Activated CD4-positive, alpha-beta T cell treated with anti-CD3 and anti-CD28 coated beads for 36 hours (primary cell): ENCODE results near the gene POTEB3. TPM values are rescaled to one million over a fixed set of nuclear protein-coding genes. Genes with fewer than 3 reads are reported as not detected.
"Not testable (repeated sequence)": the region's sequence is repeated elsewhere in the genome, so short reads cannot be mapped to it uniquely, and the experiment has no call there.

ENCODE experiments used
- ATAC-seq: fragments of 200-7000 bp; cut with Tn5 transposase; one replicate; pipeline ENCODE4 v1.10.0; 2021; ENCODE audit warnings: mild to moderate bottlenecking, moderate library complexity
- CTCF ChIA-PET: fragments of 350-600 bp; sonication (Branson Sonifier 250); formaldehyde crosslinking; loops from one replicate; lab custom pipeline; 2021; ENCODE audit warnings: antibody characterized with exemption; lab: Charles Lee
- POLR2A ChIA-PET: fragments of 350-600 bp; sonication (Branson Sonifier 250); formaldehyde crosslinking; loops from one replicate; lab custom pipeline; 2021; ENCODE audit warnings: antibody characterized with exemption, inconsistent platforms; lab: Charles Lee
- DNase-seq: peaks from one replicate; pipeline ENCODE4 v3.0.0-alpha.2; 2020
- H3K27ac Mint-ChIP-seq: one replicate; pipeline ENCODE4 v1.8.0; 2021; ENCODE audit warnings: mixed read lengths
- H3K27me3 Mint-ChIP-seq: one replicate; pipeline ENCODE4 v1.8.0; 2021; ENCODE audit warnings: mixed read lengths
- H3K36me3 Mint-ChIP-seq: one replicate; pipeline ENCODE4 v1.8.0; 2021; ENCODE audit warnings: low read depth, mixed read lengths
- H3K4me1 Mint-ChIP-seq: one replicate; pipeline ENCODE4 v1.8.0; 2021; ENCODE audit warnings: mixed read lengths
- H3K4me3 Mint-ChIP-seq: one replicate; pipeline ENCODE4 v1.8.0; 2021; ENCODE audit warnings: mild to moderate bottlenecking, moderate library complexity, mixed read lengths
- H3K9me3 Mint-ChIP-seq: one replicate; pipeline ENCODE4 v1.8.0; 2021; ENCODE audit warnings: low read depth, mixed read lengths
- intact Hi-C, 2 experiments: fragments of 100-400 bp; cut with DNase I in 1 of 2; cut with micrococcal nuclease in 1 of 2; formaldehyde crosslinking; loops; one replicate each; pipeline versions ENCODE4 v1.14.2 to v1.15.1; 2022 to 2024; cut with DNase I, micrococcal nuclease
- total RNA-seq, 2 experiments: library from RNA; stranded (reverse); gene quantifications; one replicate each; pipeline ENCODE4 v1.2.3, GENCODE V29; 2021

POTEB3 gene
- total RNA-seq, result not detected

GRCh38 chr15:21440399-21440798 is at the start of gene POTEB3:
Gene POTEB3 (minus strand): TSS chr15:21440499. CDS start chr15:21440011, 488 bp downstream.
- CTCF ChIA-PET, result not testable (repeated sequence)

DNA sequence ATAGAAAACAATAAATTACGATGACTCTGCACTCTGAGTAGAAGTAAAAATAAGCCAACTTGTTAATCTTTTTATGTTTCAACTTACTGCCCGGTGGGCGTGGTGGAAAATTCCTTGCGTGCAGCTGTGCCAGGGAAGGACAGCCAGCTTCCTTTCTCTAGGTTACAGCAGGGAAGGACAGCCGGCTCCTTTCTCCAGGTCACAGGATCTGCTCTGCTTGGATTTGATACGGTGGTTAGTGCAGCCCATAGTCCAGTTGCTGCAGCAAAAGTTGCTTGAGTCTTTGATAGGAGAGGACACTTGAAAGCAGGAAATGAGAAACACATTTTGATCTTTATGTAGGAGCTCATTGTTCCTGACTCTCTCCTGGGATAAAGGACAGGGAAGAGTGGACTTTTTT is 13.4 kb upstream of the POTEB3 start:
- H3K27me3 Mint-ChIP-seq, H3K9me3 Mint-ChIP-seq, H3K27ac Mint-ChIP-seq, H3K4me3 Mint-ChIP-seq, ATAC-seq, H3K36me3 Mint-ChIP-seq, intact Hi-C loops, POLR2A ChIA-PET, H3K4me1 Mint-ChIP-seq, DNase-seq, CTCF ChIA-PET: not testable (repeated sequence)

More at GRCh38 chr15:21440399-21440798, at the start of gene POTEB3:
- H3K36me3 Mint-ChIP-seq, ATAC-seq, H3K9me3 Mint-ChIP-seq, H3K27ac Mint-ChIP-seq, H3K4me3 Mint-ChIP-seq, DNase-seq, H3K4me1 Mint-ChIP-seq, intact Hi-C loops, POLR2A ChIA-PET, H3K27me3 Mint-ChIP-seq: not testable (repeated sequence)

DNA sequence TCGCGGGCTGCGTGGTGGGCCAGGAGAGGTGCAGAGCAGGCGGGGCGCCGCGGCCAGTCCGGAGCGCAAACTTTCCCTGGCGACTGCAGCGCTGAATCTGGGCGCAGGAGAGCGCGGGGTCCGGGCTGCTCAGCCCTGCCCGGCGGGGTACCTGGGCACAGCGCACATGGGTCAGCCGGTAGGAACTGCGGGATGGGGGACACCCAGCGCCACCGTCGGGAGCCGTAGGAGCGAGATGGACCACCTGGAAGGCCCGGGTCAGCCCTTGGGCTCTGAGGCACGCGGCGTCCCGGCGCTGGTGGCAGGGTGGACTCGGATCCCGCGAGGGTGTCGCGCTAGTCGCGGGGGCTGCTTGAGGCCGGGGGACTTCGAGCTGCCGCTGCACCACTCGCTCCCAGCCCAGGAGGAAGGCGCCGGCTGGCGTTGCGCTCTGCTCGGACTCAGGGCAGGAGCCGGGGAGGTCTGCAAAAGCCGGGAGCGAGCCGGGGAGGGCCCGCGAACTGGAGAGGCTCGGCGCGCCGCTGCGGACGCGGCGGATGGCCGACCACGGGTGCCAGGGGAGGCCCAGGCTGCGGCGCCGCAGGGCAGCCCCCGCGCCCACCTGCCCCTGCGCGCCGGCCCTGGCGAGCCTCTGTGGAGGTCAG is 11.7 kb upstream of the POTEB3 start:
- peak; percentile 3 for DNase-seq
- H3K27me3 Mint-ChIP-seq, H3K27ac Mint-ChIP-seq, H3K4me3 Mint-ChIP-seq, intact Hi-C loops, CTCF ChIA-PET, POLR2A ChIA-PET, ATAC-seq, H3K36me3 Mint-ChIP-seq, H3K9me3 Mint-ChIP-seq, H3K4me1 Mint-ChIP-seq: not testable (repeated sequence)

DNA sequence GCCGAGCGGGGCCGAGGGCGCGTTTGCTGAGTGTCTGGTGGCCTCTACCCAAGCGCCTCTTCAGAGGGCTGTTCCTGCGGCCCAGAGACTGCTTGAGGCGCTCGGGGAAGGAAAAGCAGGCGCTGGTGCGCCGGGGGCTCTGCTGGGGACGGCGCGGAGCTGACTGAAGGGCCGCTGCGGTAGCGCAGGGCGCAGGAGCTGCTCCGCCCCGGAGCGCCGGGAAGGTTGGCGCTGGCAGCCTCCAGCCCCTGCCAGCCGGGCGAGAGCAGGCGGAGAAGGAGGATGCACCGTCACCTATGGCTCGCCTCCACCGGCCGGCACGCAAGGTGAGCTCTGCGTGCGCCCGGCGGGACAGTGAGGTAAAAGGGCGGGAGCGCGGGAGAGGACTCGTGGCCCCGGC is 11.2 kb upstream of the POTEB3 start:
- DNase-seq, ATAC-seq, CTCF ChIA-PET, POLR2A ChIA-PET, H3K27ac Mint-ChIP-seq, H3K4me3 Mint-ChIP-seq, H3K27me3 Mint-ChIP-seq, H3K4me1 Mint-ChIP-seq, intact Hi-C loops, H3K36me3 Mint-ChIP-seq, H3K9me3 Mint-ChIP-seq: not testable (repeated sequence)

DNA sequence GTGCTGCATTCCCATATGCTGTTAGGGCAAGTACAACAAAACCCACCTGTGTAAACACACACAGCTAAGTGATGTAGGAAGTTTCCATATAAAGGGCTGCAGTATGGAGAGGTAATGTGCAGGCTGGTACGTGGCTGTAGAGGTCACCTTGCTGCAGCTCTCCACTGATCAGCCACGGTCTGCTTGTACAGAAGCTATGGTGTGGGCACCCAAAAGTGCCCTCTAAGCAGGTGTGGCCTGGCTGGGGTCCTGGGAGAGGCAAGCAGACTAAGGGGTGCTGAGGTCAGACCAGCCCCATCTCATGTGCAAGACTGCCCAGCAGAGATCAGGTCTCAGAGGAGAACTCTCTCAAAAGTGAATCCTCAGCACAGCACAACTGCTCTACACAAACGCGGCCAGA is 32.9 kb downstream of the POTEB3 start:
- H3K36me3 Mint-ChIP-seq, H3K4me3 Mint-ChIP-seq, DNase-seq, ATAC-seq, H3K27ac Mint-ChIP-seq, intact Hi-C loops, H3K27me3 Mint-ChIP-seq, POLR2A ChIA-PET, H3K4me1 Mint-ChIP-seq, CTCF ChIA-PET, H3K9me3 Mint-ChIP-seq: not testable (repeated sequence)

DNA sequence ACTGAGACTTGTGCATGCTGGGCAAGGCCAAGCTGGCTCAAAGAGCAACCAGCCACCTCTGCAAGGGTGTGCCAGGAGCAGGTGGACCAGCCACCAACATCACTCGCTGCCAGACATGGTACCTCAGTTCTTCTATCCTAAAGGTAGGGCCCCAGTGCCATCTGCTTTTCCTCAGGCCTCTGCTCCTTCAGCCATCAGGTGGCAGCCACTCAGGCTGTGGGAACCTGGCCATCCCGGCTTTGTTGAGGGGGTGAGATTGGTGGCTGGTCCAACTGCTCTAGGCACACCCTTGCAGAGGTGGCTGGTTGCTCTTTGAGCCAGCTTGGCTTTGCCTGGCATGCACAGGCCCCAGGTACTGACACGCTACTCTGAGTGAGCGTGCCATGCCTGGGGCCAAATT is 38.8 kb downstream of the POTEB3 start:
- POLR2A ChIA-PET, H3K36me3 Mint-ChIP-seq, H3K27ac Mint-ChIP-seq, ATAC-seq, H3K27me3 Mint-ChIP-seq, intact Hi-C loops, H3K9me3 Mint-ChIP-seq, H3K4me3 Mint-ChIP-seq, H3K4me1 Mint-ChIP-seq, CTCF ChIA-PET, DNase-seq: not testable (repeated sequence)

DNA sequence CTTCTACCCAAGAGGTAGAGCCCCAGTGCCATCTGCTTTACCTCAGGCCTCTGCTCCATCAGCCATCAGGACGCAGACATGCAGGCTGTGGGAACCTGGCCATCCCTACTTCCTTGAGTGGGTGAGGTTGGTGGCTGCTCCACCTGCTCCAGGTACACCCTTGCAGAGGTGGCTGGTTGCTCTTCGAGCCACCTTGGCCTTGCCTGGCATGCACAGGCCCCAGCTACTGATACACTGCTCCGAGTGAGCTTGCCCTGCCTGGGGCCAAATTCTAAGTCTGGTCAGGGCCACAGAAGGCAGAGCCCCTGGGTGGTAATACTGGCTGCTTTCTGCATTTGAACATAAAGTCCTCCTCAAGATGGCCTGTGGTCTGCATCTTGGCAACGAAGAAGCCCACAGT is 41.2 kb downstream of the POTEB3 start:
- ATAC-seq, H3K9me3 Mint-ChIP-seq, POLR2A ChIA-PET, H3K4me1 Mint-ChIP-seq, H3K36me3 Mint-ChIP-seq, CTCF ChIA-PET, DNase-seq, H3K27me3 Mint-ChIP-seq, H3K4me3 Mint-ChIP-seq, H3K27ac Mint-ChIP-seq, intact Hi-C loops: not testable (repeated sequence)

- H3K27me3 Mint-ChIP-seq, H3K9me3 Mint-ChIP-seq, H3K4me3 Mint-ChIP-seq, ATAC-seq, DNase-seq, H3K27ac Mint-ChIP-seq, H3K4me1 Mint-ChIP-seq, POLR2A ChIA-PET, intact Hi-C loops, H3K36me3 Mint-ChIP-seq, CTCF ChIA-PET: not testable (repeated sequence)
Measured at GRCh38 chr15:21398511-21398910, 41.8 kb downstream of the POTEB3 start.

DNA sequence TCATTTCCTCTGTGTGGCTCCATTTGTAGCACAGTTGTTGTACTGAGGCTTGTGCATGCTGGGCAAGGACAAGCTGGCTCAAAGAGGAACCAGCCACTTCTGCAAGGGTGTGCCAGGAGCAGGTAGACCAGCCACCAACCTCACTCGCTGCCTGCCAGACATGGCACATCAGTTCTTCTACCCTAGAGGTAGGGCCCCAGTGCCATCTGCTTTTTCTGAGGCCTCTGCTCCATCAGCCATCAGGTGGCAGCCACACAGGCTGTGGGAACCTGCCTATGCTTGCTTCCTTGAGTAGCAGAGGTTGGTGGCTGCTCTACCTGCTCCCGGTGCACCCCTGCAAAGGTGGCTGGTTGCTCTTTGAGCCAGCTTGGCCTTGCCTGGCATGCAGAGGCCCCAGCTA is 42.6 kb downstream of the POTEB3 start:
- H3K4me3 Mint-ChIP-seq, POLR2A ChIA-PET, H3K27me3 Mint-ChIP-seq, H3K9me3 Mint-ChIP-seq, H3K27ac Mint-ChIP-seq, ATAC-seq, CTCF ChIA-PET, intact Hi-C loops, H3K36me3 Mint-ChIP-seq, H3K4me1 Mint-ChIP-seq: not testable (repeated sequence)
- peak; percentile 1 for DNase-seq

DNA sequence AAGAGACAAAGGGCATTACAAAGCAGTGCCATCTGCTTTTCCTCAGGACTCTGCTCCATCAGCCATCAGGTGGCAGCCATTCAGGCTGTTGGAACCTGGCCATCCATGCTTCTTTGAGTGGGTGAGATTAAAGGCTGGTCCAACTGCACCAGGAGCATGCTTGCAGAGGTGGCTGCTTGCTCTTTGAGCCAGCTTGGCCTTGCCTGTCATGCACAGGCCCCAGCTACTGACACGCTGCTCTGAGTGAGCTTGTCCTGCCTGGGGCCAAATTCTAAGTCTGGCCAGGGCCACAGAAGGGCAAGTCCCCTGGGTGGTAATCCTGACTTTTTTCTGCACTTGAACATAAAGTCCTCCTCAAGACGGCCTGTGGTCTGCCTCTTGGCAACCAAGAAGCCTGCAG is 43.1 kb downstream of the POTEB3 start:
- H3K4me3 Mint-ChIP-seq, intact Hi-C loops, DNase-seq, H3K36me3 Mint-ChIP-seq, CTCF ChIA-PET, H3K4me1 Mint-ChIP-seq, H3K27me3 Mint-ChIP-seq, H3K27ac Mint-ChIP-seq, H3K9me3 Mint-ChIP-seq, POLR2A ChIA-PET, ATAC-seq: not testable (repeated sequence)

DNA sequence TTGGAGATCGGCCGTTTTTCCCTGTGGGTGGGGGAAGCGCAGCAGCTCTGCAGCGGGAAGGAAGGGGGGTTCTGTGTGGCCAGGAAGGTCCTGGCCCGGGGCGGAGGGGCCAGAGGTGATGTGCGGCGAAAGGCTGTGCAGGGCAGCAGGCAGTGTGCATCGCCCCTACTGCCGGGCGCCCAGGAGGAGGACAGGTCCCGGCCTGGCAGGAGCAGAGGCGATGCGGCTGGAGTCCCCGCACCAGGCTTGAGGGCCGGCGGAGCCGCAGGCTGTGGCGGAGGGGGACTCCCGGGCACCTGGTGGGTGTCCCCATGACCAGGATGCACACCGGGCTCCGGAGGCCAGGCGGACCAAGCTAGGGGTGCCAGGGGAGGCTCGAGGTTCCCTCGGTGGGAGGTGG is 54.3 kb downstream of the POTEB3 start:
- H3K4me3 Mint-ChIP-seq, H3K27me3 Mint-ChIP-seq, POLR2A ChIA-PET, CTCF ChIA-PET, ATAC-seq, H3K9me3 Mint-ChIP-seq, H3K36me3 Mint-ChIP-seq, H3K27ac Mint-ChIP-seq, H3K4me1 Mint-ChIP-seq, DNase-seq, intact Hi-C loops: not testable (repeated sequence)

- CTCF ChIA-PET, H3K36me3 Mint-ChIP-seq, intact Hi-C loops, H3K4me1 Mint-ChIP-seq, ATAC-seq, DNase-seq, H3K9me3 Mint-ChIP-seq, POLR2A ChIA-PET, H3K4me3 Mint-ChIP-seq, H3K27ac Mint-ChIP-seq, H3K27me3 Mint-ChIP-seq: not testable (repeated sequence)
Measured at GRCh38 chr15:21383866-21384485, 56.3 kb downstream of the POTEB3 start.
